Glutamatergic neuron (in vitro differentiated cells): Measurements from ENCODE around the gene B4GALT5. TPM values are rescaled to one million over a fixed set of nuclear protein-coding genes. Genes with fewer than 3 reads are reported as not detected.

ENCODE experiments used
- DNase-seq: peaks from one replicate; pipeline ENCODE4 v3.0.0; 2022
- H3K27ac Mint-ChIP-seq: one replicate; pipeline ENCODE4 v1.8.0; 2020; ENCODE audit warnings: mild to moderate bottlenecking, mixed read lengths, inconsistent platforms; ENCODE audit not compliant: unreplicated experiment
- H3K27me3 Mint-ChIP-seq: one replicate; pipeline ENCODE4 v1.8.0; 2020; ENCODE audit warnings: mild to moderate bottlenecking, moderate library complexity, mixed read lengths, inconsistent platforms; ENCODE audit not compliant: unreplicated experiment
- H3K36me3 Mint-ChIP-seq: one replicate; pipeline ENCODE4 v1.8.0; 2020; ENCODE audit warnings: mild to moderate bottlenecking, mixed read lengths, inconsistent platforms; ENCODE audit not compliant: unreplicated experiment
- H3K4me1 Mint-ChIP-seq: one replicate; pipeline ENCODE4 v1.8.0; 2020; ENCODE audit warnings: mild to moderate bottlenecking, low read depth, mixed read lengths, inconsistent platforms; ENCODE audit not compliant: unreplicated experiment
- H3K4me3 Mint-ChIP-seq: one replicate; pipeline ENCODE4 v1.8.0; 2020; ENCODE audit warnings: mild to moderate bottlenecking, mixed read lengths, inconsistent platforms; ENCODE audit not compliant: unreplicated experiment
- H3K9me3 Mint-ChIP-seq: one replicate; pipeline ENCODE4 v1.8.0; 2020; ENCODE audit warnings: mild to moderate bottlenecking, moderate library complexity, mixed read lengths, inconsistent platforms; ENCODE audit not compliant: unreplicated experiment
- CTCF ChIP-seq: fragments of 200-600 bp; sonication (generic); IDR thresholded peaks from one replicate; pipeline ENCODE4 v1.5.0; 2021; ENCODE audit not compliant: partially characterized antibody, unreplicated experiment
- total RNA-seq: library from RNA; stranded (reverse); fragmentation: NEBNext Ultra II Directional; extraction: Animal tissue kit (Norgen Biotek cat#: 25700); gene quantifications from one replicate; pipeline ENCODE4 v1.2.1, GENCODE V29; 2021; ENCODE audit not compliant: unreplicated experiment

Gene B4GALT5
- total RNA-seq, 1 donor from 2014 or later: 61.3 TPM

GRCh38 chr20:49593466-49594142, 120.1 kb downstream of the B4GALT5 start:
- TF ChIP-seq CTCF: no peak
- Mint-ChIP-seq H3K4me1 (no peaks in the 10 kb centered on the region), H3K27ac (no peak overlapping the region), H3K4me3 (no peak overlapping the region), H3K9me3 (no peaks in the 10 kb centered on the region), H3K36me3 (no peaks in the 10 kb centered on the region), H3K27me3 (peaks cover 9% of the 10 kb centered on the region)
- DNase-seq: no peak

GRCh38 chr20:49592120-49592519, 121.6 kb downstream of the B4GALT5 start:
- Mint-ChIP-seq H3K27me3 (peaks cover 9% of the 10 kb centered on the region), H3K27ac (no peak overlapping the region), H3K4me3 (no peak overlapping the region), H3K9me3 (no peaks in the 10 kb centered on the region), H3K36me3 (no peaks in the 10 kb centered on the region), H3K4me1 (no peaks in the 10 kb centered on the region)
- no peak for DNase-seq
- TF ChIP-seq CTCF: no peak

GRCh38 chr20:49591217-49591865, 122.3 kb downstream of the B4GALT5 start:
- no peak for DNase-seq
- Mint-ChIP-seq H3K36me3 (no peaks in the 10 kb centered on the region), H3K27ac (no peak overlapping the region), H3K27me3 (peaks cover 9% of the 10 kb centered on the region), H3K4me1 (no peaks in the 10 kb centered on the region), H3K4me3 (no peak overlapping the region), H3K9me3 (no peaks in the 10 kb centered on the region)
- no peak for TF ChIP-seq CTCF

GRCh38 chr20:49590163-49591017, 123.3 kb downstream of the B4GALT5 start:
- H3K27ac Mint-ChIP-seq: no peak overlapping the region
- peaks cover 12% of the 10 kb centered on the region for H3K27me3 Mint-ChIP-seq
- H3K9me3 Mint-ChIP-seq: no peaks in the 10 kb centered on the region
- no peaks in the 10 kb centered on the region for H3K36me3 Mint-ChIP-seq
- TF ChIP-seq CTCF: no peak
- no peak for DNase-seq
- peaks cover 4% of the 10 kb centered on the region for H3K4me1 Mint-ChIP-seq
- no peak overlapping the region for H3K4me3 Mint-ChIP-seq
